ENCODE results near the gene MGP. TPM values are rescaled to one million over a fixed set of nuclear protein-coding genes. Genes with fewer than 3 reads are reported as not detected.

Gene MGP
- total RNA-seq, 2 experiments from 2014 or later, result 1.3 to 1.8 TPM

- no peaks in the 10 kb centered on the region for H3K27me3 Mint-ChIP-seq
- Histone ChIP-seq H3K36me3 (ENCODE audit: insufficient read depth, low read length) (no peaks in the 10 kb centered on the region), H3K27me3 (ENCODE audit: control insufficient read depth in 1 of 2, insufficient read depth in 2 of 2, low read length in 2 of 2) (no peaks in the 10 kb centered on the region), H3K4me1 (ENCODE audit: insufficient read depth, low read length) (no peaks in the 10 kb centered on the region), H3K4me3 (ENCODE audit: low read length) (no peak overlapping the region), H3K9me3 (ENCODE audit: control insufficient read depth in 1 of 2, insufficient read depth in 1 of 2, low read length in 2 of 2) (no peaks in the 10 kb centered on the region), H3K27ac (ENCODE audit: low read depth in 1 of 2, low read length in 2 of 2) (no peak overlapping the region)
- no peak overlapping the region for H3K27ac Mint-ChIP-seq
- ChIA-PET CTCF (no interaction called here), POLR2A (no interaction called here)
- ATAC-seq (ENCODE audit: poor library complexity), result no peak
- H3K36me3 Mint-ChIP-seq (ENCODE audit: low read depth), result no peaks in the 10 kb centered on the region
- H3K9me3 Mint-ChIP-seq, result no peaks in the 10 kb centered on the region
- no peak for DNase-seq
- no peaks in the 10 kb centered on the region for H3K4me1 Mint-ChIP-seq (ENCODE audit: low read depth)
- H3K4me3 Mint-ChIP-seq, result no peak overlapping the region
- intact Hi-C loops (cut with DNase I, micrococcal nuclease), result no loop called here
- no peak for TF ChIP-seq CTCF (IDR thresholded peaks at IDR 0.05)
Observed at GRCh38 chr12:14874882-14875281, 10.8 kb downstream of the MGP start.

GRCh38 chr12:14873440-14874185, 12.0 kb downstream of the MGP start:
- Histone ChIP-seq H3K36me3 (ENCODE audit: insufficient read depth, low read length) (no peaks in the 10 kb centered on the region), H3K4me1 (ENCODE audit: insufficient read depth, low read length) (no peaks in the 10 kb centered on the region), H3K9me3 (ENCODE audit: control insufficient read depth in 1 of 2, insufficient read depth in 1 of 2, low read length in 2 of 2) (peaks cover 0 to 5% of the 10 kb centered on the region in 2 experiments), H3K27ac (ENCODE audit: low read depth in 1 of 2, low read length in 2 of 2) (no peak overlapping the region), H3K27me3 (ENCODE audit: control insufficient read depth in 1 of 2, insufficient read depth in 2 of 2, low read length in 2 of 2) (peaks cover 0 to 2% of the 10 kb centered on the region in 2 experiments), H3K4me3 (ENCODE audit: low read length) (no peak overlapping the region)
- intact Hi-C loops (cut with DNase I, micrococcal nuclease), result no loop called here
- POLR2A ChIA-PET, result interaction anchor here (0.6 to 0.7 kb wide), 2 partner anchors 11 to 110 kb away, joined by 4 to 6 read pairs; no protein-coding TSS in a partner anchor
- TF ChIP-seq CTCF (IDR thresholded peaks at IDR 0.05), result no peak
- CTCF ChIA-PET, result interaction anchor here (0.8 kb wide), 1 partner anchor 10 kb away, joined by 3 read pairs; no protein-coding TSS in a partner anchor
- no peak overlapping the region for H3K4me3 Mint-ChIP-seq
- no peaks in the 10 kb centered on the region for H3K27me3 Mint-ChIP-seq
- no peaks in the 10 kb centered on the region for H3K4me1 Mint-ChIP-seq (ENCODE audit: low read depth)
- ATAC-seq (ENCODE audit: poor library complexity) (no peak), DNase-seq (no peak)
- no peaks in the 10 kb centered on the region for H3K9me3 Mint-ChIP-seq
- H3K36me3 Mint-ChIP-seq (ENCODE audit: low read depth), result no peaks in the 10 kb centered on the region
- H3K27ac Mint-ChIP-seq, result no peak overlapping the region

GRCh38 chr12:14871886-14872285, 13.8 kb downstream of the MGP start:
- Mint-ChIP-seq H3K9me3 (no peaks in the 10 kb centered on the region), H3K4me3 (no peak overlapping the region), H3K27ac (no peak overlapping the region), H3K27me3 (no peaks in the 10 kb centered on the region), H3K36me3 (ENCODE audit: low read depth) (no peaks in the 10 kb centered on the region), H3K4me1 (ENCODE audit: low read depth) (no peaks in the 10 kb centered on the region)
- Histone ChIP-seq H3K4me1 (ENCODE audit: insufficient read depth, low read length) (no peaks in the 10 kb centered on the region), H3K27me3 (ENCODE audit: control insufficient read depth in 1 of 2, insufficient read depth in 2 of 2, low read length in 2 of 2) (peaks cover 0 to 2% of the 10 kb centered on the region in 2 experiments), H3K4me3 (ENCODE audit: low read length) (no peak overlapping the region), H3K27ac (ENCODE audit: low read depth in 1 of 2, low read length in 2 of 2) (no peak overlapping the region), H3K9me3 (ENCODE audit: control insufficient read depth in 1 of 2, insufficient read depth in 1 of 2, low read length in 2 of 2) (peaks cover 0 to 12% of the 10 kb centered on the region in 2 experiments), H3K36me3 (ENCODE audit: insufficient read depth, low read length) (no peaks in the 10 kb centered on the region)
- intact Hi-C loops (cut with DNase I, micrococcal nuclease), result no loop called here
- ATAC-seq (ENCODE audit: poor library complexity) (no peak), DNase-seq (no peak)
- ChIA-PET CTCF (no interaction called here), POLR2A (no interaction called here)
- no peak for TF ChIP-seq CTCF (IDR thresholded peaks at IDR 0.05)
